CMK (cell line): ENCODE measurements around the gene TMED9.
"Not testable (repeated sequence)": the region's sequence is repeated elsewhere in the genome, so short reads cannot be mapped to it uniquely, and the experiment has no call there.

Source experiments
- DNase-seq: peaks from one replicate; pipeline ENCODE4 v3.0.0-alpha.2; 2010; ENCODE audit warnings: low read depth

Gene TMED9

DNA sequence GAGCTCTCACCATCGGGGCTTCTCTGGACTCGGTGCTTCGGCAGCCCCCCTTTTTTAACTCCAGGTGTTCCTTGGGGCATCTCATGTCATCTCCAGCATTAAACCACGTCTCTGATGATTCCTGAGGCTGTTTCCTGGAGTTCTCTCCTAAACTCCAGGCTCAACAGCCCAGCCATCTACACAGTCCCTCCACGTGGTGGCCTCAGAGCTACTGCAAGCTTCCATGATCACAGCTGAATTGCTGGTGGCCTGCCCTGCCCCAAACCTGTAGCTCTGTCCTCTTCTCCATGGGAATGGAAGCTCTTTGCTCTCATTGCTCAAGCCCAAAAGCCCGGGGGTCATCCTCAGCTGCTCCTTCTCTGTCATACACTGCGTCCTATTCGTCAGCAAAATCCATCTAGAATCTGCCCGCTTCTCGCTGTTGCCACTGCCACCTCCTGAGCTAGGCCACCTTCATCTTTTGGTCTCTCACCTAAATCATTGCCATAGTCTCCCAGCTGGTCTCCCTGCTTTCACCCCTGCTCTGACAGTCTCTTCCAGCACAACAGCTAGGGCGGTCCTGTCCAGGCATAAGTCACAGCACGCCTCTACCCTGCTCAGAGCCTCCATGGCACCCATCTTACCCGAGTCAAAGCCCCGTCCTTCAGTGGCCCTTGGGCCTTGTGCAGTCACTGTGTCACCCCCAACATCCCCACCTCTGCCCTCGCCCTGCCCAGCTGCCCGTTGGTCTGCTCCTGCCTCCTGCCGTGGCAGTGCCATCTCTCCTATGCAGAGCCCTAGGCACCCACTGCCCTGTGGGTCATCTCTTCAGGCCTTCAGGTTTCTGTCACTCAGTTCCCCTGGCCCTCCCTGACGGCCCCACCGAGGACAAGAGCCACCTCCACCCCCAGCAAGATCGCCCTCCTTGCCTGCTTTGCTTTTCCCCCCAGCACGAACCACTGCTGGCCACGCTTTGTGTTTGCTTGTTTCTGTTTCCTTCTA is 14.4 kb downstream of the TMED9 start:
- DNase-seq = no peak

DNA sequence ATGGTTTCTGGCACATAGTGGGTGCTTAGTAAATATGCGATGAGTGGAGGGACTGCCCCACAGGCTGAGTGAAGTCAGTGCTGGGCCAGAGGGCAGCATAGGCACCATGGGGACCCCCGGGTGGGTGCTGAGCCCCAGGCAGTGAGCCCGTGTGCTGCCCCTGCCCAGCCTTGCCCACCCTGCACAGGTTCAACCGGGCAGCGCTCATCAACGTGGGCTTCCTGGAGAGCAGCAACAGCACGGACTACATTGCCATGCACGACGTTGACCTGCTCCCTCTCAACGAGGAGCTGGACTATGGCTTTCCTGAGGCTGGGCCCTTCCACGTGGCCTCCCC is 15.1 kb downstream of the TMED9 start:
- no peak for DNase-seq

DNA sequence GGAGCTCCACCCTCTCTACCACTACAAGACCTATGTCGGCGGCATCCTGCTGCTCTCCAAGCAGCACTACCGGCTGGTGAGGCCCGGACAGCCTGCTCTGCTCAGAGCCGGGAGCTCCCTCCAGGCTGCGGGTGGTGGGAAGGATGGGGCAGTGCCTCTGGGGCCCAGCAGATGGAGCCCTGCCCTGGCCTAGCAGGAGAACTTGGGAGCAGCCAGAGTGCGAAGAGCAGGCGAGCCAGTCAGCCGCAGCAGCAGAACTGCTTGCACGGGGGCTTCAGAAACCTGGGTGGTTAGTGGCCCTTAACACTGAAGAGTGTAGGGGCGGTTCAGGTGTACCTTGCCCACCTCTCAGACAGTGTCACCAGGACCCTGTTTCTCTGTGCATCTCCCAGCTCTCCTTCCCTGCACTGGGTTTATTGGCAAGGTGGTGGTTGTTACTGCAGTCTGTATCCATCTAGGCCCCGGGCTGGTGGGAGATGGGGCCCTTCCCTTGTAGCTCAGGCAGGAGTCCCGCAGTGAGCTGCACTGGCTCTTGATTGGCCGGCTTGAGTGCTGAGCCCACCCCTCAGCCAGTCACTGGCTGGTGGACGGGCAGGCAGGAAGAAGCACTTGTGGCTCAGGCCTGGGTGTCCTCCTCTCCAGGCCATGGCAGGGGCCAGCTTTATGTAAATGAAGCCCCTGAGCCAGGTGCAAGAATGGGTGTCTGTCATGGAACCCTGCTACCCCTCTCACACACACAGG is 15.6 kb downstream of the TMED9 start:
- DNase-seq = no peak

DNA sequence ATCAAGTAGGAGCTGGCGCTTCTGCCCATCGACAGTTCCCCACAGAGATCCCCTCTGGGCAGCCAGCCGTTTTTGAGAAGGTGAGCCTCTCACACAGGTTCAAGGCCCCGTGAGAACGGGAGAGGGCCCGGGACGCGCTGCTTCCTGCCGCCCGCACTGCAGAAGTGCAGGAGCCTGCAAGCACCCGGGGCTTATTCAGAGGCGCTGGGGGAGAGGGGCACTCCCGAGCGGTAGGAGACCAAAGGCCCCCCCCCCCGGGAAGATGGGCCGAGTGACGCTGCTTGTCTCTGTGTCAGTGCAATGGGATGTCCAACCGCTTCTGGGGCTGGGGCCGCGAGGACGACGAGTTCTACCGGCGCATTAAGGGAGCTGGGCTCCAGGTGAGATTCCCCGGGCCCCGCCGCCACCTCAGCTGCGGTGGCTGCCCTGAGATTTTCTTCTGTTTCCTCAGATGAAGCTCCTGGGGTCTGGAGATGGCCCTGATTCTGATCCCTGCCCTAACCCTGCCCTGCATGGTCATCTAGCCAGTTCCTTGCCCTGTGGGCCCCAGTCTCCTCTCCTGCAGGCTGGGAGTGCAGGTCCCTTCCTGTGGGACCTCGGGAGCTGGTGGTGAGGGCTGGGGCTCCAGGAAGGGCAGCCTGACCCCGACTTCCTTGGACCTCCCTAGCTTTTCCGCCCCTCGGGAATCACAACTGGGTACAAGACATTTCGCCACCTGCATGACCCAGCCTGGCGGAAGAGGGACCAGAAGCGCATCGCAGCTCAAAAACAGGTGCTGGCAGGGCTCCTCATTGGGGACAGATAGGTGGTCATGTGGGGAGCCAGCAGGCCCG is 16.5 kb downstream of the TMED9 start:
- DNase-seq = no peak

DNA sequence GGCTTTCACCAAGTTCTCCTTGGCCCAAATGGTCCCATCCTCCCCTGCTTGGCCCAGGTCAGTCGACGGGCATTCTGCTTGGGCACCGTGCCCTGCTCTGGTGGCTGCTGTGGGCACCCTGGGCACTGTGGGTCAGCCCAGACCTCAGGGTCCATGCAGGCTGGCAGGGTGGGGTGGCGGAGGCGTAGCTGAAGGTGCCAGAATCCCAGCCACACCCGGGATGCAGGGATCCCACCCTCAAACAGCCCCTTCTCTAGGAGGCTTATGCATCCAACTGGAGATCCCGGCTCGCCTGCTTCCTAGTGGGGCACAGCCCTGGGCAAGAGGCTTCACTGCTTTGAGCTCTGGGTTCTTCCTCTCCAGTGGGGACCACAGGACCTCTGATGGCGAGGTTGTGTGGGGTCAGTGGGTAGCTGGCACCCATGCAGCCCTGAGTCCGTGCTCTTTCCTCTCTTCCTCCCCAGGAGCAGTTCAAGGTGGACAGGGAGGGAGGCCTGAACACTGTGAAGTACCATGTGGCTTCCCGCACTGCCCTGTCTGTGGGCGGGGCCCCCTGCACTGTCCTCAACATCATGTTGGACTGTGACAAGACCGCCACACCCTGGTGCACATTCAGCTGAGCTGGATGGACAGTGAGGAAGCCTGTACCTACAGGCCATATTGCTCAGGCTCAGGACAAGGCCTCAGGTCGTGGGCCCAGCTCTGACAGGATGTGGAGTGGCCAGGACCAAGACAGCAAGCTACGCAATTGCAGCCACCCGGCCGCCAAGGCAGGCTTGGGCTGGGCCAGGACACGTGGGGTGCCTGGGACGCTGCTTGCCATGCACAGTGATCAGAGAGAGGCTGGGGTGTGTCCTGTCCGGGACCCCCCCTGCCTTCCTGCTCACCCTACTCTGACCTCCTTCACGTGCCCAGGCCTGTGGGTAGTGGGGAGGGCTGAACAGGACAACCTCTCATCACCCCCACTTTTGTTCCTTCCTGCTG is 17.4 kb downstream of the TMED9 start:
- DNase-seq = no peak

DNA sequence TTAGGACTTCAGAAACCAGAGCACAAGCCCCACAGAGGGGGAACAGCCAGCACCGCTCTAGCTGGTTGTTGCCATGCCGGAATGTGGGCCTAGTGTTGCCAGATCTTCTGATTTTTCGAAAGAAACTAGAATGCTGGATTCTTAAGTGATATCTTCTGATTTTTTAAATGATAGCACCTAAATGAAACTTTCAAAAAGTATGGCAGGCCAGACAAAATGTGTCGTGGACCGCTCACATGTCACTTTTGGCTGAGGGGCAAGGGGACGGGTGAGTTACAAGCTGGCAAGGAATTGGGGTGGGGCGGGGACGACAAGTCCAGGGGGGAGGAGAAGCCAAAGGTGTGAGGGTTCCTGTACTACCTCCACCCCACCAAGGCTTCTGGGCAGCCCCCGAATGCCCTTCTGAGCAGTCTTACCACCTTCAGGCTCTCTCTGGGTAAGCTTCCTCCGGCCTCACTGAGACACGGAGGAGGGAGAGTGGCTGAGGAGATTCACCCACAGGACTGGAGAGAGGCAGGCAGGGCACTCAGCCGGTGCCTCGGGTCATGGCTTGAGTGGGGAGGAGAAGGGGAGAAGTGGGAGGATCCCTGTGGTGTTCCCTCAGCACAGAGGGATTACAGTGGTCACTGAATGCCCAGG is 18.2 kb downstream of the TMED9 start:
- no peak for DNase-seq

DNA sequence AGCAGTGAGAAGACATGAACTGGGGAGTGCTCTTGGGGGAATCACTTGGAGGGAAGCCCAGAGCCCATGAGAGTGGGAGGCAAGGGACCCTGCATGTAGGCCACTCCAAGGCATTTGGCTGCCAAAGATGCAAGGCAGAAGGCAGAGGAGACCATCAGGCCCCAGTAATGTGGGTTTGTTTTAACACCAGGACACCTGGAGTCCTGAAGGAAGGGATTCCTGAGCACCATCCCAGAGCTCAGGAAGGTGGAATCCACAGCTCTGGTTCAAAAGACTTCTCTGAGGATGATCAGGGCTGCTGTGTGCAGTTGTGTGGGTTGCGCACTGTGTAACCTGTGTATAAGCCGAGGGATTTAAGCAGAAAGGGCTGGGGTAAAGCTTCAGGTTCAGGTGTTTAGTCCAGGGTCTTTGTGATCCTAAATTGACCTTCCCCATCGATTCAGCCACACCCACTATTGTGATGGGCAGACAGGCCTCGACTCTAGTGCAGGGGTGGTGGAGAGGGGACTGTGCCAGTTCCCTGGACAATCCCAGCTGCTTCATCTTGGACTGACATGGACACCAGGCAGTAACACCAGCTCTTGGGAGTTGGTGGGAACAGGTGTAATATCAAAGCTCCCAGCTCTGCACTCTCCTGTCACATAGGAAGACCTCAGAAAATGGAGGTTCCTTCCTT is 18.9 kb downstream of the TMED9 start:
- no peak for DNase-seq

DNA sequence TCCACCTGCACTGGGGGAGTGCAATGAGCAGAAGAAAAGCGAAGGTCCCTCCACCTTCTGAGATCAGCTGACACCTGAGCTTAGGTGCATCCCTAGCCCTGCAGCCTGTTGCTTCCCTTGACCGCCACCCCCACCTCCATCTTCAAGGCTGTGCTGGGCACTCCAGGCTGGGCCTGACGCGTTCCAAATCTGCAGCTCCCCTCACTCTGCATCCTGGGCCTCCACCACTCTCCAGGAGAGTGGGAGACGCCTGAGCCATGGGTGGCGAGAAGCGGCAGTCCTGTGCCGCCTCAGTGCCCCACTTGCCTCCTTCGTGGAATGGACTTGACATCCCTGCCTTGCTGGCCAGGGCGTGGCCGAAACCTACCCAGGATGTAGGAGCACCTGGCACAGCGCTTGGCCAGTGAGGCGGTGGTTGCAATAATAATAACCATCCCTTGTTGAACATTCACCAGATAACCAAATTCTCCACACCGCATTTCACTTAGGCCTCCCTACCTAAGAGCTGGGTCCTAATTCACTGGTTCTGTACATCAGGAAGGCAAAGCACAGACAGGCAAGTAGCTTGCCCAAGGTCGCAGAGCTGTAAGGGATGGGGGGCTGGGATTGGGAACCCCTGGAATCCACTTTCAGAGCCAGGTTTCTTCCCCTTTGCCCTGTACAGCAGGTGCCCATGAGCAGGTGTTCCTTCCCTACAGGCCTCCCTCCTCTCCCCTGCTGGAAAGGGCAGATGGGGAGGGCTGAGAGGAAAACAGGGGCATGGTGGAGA is 19.6 kb downstream of the TMED9 start:
- no peak for DNase-seq

DNA sequence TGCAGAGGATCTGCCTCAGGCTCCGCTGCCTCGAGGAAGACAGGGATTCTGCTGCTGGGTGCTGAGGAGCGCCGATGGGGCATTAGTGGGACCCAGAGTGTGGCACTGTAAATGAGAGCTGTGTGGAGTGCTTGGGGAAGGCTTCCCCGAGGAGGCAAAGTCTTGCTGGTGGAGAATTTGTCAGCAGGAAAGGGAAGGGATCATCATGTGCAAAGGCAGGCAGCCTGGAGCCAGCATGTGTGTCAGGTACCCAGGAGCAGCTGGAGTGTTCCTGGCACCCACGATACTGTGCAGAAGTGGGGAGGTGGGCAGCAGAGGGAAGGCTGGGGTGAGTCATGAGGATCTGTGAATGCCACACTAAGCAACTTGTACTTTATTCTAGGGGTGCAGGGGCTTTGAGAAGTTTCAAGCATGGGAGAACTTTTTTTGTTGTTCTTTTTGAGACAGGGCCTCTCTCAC is 20.2 kb downstream of the TMED9 start:
- no peak for DNase-seq

DNA sequence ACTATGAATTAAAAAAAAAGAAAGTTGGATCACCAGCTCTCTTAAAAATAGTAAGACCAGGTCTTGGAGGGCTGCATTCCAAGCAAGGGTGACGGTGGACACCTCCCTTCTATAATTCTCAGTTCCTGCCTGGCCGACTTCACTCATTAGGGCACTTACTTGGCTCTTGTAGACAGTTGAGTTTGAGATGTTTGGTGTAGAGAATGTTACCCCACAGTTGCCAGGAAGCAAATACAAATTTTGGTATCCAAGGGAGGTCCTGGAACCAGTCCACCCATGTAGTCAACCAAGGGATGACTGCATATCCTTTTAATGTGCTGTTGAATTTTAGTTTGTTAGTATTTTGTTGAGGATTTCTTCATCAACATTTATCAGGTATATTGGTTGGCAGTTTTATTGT is 28.6 kb downstream of the TMED9 start:
- DNase-seq = no peak

DNA sequence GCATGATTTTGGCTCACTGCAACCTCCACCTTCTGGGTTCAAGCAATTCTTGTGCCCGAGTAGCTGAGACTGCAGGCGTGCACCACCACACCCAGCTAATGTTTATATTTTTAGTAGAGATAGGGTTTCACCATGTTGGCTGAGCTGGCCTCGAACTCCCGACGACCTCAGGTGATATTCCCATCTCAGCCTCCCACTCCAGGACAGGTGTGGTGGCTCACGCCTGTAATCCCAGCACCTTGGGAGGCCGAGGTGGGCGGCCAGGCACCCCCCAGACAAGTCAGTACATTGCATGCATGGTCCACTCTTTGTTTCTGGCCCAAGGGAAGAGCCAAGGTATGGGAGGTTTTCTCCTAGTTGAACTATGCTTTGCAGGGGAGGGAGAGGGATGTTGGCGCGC is 32.2 kb downstream of the TMED9 start:
- not testable (repeated sequence) for DNase-seq

DNA sequence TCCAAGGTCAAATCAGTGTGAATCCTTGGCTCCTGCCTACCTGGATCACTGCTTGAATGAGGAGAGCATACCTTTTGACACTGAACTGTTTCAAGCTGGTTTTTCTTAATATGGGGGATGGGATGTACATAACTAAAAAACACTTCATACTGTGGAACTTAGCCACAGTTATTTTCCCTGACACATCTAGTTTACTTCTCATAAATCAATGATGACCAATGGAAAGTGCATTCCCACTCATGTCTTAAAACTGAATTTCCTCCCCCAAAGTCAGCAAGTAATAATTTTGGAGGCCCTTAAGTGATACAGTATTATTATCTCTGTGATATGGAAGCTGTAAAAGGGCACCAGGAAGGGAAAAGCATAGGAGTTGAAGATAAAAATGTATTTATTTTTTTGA is 38.2 kb downstream of the TMED9 start:
- DNase-seq = not testable (repeated sequence)

DNA sequence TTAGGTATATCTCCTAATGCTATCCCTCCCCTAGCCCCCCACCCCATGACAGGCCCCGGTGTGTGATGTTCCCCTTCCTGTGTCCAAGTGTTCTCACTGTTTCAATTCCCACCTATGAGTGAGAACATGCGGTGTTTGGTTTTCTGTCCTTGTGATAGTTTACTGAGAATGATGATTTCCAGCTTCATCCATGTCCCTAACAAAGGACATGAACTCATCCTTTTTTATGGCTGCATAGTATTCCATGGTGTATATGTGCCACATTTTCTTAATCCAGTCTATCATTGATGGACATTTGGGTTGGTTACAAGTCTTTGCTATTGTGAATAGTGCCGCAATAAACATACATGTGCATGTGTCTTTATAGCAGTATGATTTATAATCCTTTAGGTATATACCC is 42.9 kb downstream of the TMED9 start:
- DNase-seq = not testable (repeated sequence)

DNA sequence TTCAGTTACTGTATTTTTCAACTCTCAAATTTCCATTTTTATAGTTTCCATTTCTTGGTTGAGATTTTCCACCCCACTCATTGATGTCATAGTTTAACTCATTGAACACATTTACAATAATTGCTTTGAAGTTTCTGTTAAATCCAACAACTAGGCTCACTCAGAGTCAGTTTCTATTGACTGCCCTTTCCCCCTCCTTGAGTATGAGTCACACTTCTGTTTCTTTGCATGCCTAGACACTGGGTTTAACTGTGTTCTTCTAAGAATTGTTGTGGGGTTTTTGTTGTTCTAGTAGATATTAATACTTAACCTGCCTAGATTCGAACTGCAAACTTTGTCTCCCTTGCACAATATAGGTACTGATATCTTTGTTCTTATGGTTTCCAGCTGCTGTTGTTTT is 53.5 kb downstream of the TMED9 start:
- not testable (repeated sequence) for DNase-seq
